ENCODE results near the gene BMP8A.

BMP8A gene

DNA sequence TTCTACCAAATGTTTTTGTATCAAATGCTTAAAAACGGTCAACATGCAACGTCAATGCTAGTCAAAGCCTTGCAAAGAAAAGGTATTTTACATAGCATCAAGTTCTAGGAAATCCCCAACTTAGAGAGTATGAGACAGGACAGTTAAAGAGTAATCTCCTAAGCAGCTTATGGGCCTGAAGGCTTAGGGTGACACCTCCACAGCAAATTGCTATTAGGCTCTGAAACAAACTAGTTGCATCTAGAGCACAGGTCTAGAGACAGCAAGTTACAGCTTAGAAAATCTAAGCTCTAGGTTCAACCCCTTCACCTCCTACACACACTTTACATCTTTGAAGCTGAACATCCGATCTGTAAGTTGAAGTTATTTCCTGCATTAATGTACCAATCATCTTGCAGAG is 71.5 kb downstream of the BMP8A start:
- TF ChIP-seq, protein P1, sequence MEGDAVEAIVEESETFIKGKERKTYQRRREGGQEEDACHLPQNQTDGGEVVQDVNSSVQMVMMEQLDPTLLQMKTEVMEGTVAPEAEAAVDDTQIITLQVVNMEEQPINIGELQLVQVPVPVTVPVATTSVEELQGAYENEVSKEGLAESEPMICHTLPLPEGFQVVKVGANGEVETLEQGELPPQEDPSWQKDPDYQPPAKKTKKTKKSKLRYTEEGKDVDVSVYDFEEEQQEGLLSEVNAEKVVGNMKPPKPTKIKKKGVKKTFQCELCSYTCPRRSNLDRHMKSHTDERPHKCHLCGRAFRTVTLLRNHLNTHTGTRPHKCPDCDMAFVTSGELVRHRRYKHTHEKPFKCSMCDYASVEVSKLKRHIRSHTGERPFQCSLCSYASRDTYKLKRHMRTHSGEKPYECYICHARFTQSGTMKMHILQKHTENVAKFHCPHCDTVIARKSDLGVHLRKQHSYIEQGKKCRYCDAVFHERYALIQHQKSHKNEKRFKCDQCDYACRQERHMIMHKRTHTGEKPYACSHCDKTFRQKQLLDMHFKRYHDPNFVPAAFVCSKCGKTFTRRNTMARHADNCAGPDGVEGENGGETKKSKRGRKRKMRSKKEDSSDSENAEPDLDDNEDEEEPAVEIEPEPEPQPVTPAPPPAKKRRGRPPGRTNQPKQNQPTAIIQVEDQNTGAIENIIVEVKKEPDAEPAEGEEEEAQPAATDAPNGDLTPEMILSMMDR (IDR thresholded peaks at IDR 0.05; ENCODE audit: control extremely low read depth, extremely low read depth, low read depth, missing control alignments) = no peak
- POLR2A ChIA-PET = no interaction called here
- no peak for DNase-seq (ENCODE audit: extremely low spot score)
- CTCF ChIA-PET = interaction anchor here (1.0 to 3.5 kb wide), 4 partner anchors 10 to 24 kb away, joined by 3 to 15 read pairs (median 3); no protein-coding TSS in a partner anchor

DNA sequence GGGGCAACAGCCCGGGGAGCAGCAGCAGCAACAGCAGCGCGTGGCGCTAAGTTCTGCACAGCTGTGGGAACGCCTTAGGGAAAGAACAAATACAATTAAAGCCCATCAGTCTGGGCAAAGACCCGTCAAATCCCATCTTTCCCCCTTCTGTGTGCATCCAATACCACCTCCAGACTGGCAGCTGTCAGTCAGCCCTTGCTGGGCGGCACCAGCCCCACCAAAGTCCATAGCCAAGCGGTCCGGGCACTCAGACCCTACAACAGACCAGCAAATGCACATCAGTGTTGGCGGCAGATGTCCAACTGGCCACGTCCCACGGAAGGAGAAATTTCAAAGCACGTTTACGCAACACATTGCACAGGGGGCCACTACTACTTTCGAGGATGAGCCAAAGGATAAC is 72.2 kb downstream of the BMP8A start:
- ChIA-PET POLR2A (no interaction called here), CTCF (interaction anchor here (1.1 to 3.5 kb wide), 5 partner anchors 11 to 371 kb away, joined by 3 to 15 read pairs (median 4); no protein-coding TSS in a partner anchor)
- TF ChIP-seq, protein P1 (IDR thresholded peaks at IDR 0.05; ENCODE audit: control extremely low read depth, extremely low read depth, low read depth, missing control alignments) = no peak
- DNase-seq (ENCODE audit: extremely low spot score) = no peak

DNA sequence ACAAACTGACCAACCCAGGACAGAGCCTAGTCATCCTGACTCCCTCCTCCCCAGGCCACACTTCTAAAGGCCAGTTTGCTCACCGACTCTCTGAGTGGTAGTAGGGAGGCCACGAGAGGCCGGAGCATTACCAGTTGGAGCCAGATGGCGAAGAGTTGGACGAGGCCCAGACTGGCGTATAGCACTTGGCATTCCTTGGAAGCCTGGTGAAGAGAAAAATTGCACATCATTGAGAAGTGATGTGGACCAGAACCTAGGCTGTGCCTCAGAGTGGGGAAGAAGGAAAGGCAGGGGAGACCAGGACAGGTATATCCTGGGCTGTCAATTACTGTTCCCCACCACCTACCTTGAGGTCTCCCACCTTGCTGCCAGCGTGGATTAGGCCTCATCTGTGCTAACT is 72.9 kb downstream of the BMP8A start:
- TF ChIP-seq, protein P1 (IDR thresholded peaks at IDR 0.05; ENCODE audit: control extremely low read depth, extremely low read depth, low read depth, missing control alignments) = no peak
- CTCF ChIA-PET = interaction anchor here (1.5 to 2.9 kb wide), 3 partner anchors 10 to 372 kb away, joined by 3 to 12 read pairs (median 4); no protein-coding TSS in a partner anchor
- POLR2A ChIA-PET = interaction anchor here (0.6 kb wide), 1 partner anchor 9 kb away, joined by 4 read pairs; no protein-coding TSS in a partner anchor
- DNase-seq (ENCODE audit: extremely low spot score) = no peak

DNA sequence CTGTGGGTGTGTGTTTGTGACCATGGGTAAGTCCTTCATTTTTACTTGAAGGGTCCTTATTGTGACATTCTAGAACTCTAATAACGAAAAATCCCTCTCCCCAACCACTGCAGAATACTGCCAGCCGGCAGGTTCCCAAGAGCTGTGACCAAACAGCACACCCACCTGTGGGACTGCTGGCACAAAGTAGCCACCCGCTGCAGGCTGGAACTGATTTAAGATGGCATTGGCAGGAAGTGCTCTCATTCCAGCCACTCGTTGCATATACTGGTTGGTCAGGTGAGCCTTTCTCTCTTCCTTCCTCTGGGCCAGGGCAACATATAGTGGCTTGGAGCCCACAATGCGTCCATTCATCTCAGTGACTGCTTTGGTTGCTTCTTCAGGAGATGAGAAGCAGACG is 73.5 kb downstream of the BMP8A start:
- POLR2A ChIA-PET = no interaction called here
- no peak for DNase-seq (ENCODE audit: extremely low spot score)
- CTCF ChIA-PET = interaction anchor here (1.5 to 2.9 kb wide), 2 partner anchors 10 to 372 kb away, joined by 4 to 12 read pairs; no protein-coding TSS in a partner anchor
- TF ChIP-seq, protein P1 (IDR thresholded peaks at IDR 0.05; ENCODE audit: control extremely low read depth, extremely low read depth, low read depth, missing control alignments) = no peak

DNA sequence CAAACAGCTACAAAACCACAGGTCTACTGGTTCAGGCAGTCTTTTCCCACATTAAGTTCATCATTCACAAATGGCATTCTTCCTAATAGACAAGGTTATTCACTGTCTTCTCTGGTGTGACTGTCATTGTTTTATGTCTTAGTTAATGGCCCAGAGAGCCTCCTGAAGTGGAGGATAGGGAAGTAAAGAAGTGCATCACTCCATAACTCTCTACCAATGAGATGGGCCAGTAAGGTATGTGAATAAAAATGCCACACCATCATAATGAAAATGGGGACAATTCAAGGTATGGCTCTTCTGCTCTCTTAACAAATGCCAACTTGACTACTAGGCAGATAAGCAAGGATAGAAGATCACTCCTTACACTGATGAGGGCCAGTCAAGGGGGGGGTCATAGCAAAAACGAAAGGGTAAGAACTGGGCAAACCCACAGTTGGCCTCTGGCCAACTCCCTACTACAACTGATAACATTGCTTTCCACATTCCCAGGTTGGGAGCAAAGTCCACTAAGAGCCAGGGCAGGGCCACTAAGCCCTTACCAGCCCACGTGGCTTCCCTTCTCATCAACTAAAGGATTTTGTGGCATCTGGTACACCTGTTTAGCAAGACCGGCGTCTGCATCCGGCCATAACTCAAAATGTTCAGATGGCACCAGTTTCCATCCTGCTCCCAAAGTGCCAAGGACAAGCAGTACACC is 75.2 kb downstream of the BMP8A start:
- TF ChIP-seq, protein P1 (IDR thresholded peaks at IDR 0.05; ENCODE audit: control extremely low read depth, extremely low read depth, low read depth, missing control alignments) = no peak
- DNase-seq (ENCODE audit: extremely low spot score) = no peak
- ChIA-PET CTCF (interaction anchor here (1.3 to 2.9 kb wide), 3 partner anchors 8 to 468 kb away, joined by 3 to 12 read pairs (median 3); no protein-coding TSS in a partner anchor), POLR2A (interaction anchor here (1.2 kb wide), 1 partner anchor 9 kb away, joined by 4 read pairs; no protein-coding TSS in a partner anchor)

DNA sequence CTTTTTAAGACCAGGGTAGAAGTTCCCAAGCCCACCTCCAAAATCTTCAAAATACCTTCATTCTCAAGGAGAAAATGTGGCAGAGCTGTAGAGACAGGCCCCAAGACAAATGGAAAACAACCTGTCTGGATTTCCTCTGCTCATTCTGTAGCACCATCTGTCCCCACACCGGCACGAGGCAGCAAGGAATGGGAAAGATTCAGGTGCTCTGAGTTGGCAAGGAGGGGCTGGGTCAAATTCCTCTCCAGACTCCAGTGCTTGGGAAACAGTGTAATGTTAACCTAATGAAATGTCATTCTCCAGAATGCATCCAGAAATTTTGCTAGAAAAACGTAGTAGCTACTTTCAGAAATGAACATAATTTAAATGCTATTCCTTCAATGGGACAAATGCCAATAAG is 75.9 kb downstream of the BMP8A start:
- CTCF ChIA-PET = no interaction called here
- TF ChIP-seq, protein P1 (IDR thresholded peaks at IDR 0.05; ENCODE audit: control extremely low read depth, extremely low read depth, low read depth, missing control alignments) = no peak
- POLR2A ChIA-PET = interaction anchor here (0.6 kb wide), 1 partner anchor 445 kb away, joined by 5 read pairs; no protein-coding TSS in a partner anchor
- no peak for DNase-seq (ENCODE audit: extremely low spot score)

All from GM10248 (cell line).